ENCODE measurements around the gene KDELR3. TPM values are rescaled to one million over a fixed set of nuclear protein-coding genes. Genes with fewer than 3 reads are reported as not detected.

Gene KDELR3
- total RNA-seq, 1 donor, result 139 TPM

DNA sequence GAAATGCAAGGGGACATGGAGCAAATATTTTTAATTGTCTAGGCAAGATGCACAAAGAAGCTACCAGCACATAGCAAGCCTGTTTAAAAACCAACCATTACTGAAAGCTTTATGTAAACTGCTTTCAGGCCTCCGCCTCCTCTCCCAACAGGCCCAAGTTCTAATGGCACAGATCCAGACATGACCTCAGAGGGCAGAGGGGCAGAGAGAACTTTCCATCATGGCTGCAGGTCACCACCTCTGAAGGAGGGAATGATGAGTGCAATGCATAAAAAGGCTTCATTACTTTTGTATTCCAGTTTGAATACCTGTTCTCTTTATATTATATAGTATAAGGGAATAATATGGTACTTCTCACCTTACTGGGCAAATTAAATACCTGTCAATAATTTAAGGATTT is 23.0 kb downstream of the KDELR3 start:
- TF ChIP-seq, protein P1, sequence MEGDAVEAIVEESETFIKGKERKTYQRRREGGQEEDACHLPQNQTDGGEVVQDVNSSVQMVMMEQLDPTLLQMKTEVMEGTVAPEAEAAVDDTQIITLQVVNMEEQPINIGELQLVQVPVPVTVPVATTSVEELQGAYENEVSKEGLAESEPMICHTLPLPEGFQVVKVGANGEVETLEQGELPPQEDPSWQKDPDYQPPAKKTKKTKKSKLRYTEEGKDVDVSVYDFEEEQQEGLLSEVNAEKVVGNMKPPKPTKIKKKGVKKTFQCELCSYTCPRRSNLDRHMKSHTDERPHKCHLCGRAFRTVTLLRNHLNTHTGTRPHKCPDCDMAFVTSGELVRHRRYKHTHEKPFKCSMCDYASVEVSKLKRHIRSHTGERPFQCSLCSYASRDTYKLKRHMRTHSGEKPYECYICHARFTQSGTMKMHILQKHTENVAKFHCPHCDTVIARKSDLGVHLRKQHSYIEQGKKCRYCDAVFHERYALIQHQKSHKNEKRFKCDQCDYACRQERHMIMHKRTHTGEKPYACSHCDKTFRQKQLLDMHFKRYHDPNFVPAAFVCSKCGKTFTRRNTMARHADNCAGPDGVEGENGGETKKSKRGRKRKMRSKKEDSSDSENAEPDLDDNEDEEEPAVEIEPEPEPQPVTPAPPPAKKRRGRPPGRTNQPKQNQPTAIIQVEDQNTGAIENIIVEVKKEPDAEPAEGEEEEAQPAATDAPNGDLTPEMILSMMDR (IDR thresholded peaks at IDR 0.05; ENCODE audit: insufficient read depth, low read depth, low read length), result no peak
- H3K4me3 ChIP-seq (ENCODE audit: low read depth, low read length), result no peak overlapping the region
- peak; percentile 69 for DNase-seq (ENCODE audit: low read depth)

DNA sequence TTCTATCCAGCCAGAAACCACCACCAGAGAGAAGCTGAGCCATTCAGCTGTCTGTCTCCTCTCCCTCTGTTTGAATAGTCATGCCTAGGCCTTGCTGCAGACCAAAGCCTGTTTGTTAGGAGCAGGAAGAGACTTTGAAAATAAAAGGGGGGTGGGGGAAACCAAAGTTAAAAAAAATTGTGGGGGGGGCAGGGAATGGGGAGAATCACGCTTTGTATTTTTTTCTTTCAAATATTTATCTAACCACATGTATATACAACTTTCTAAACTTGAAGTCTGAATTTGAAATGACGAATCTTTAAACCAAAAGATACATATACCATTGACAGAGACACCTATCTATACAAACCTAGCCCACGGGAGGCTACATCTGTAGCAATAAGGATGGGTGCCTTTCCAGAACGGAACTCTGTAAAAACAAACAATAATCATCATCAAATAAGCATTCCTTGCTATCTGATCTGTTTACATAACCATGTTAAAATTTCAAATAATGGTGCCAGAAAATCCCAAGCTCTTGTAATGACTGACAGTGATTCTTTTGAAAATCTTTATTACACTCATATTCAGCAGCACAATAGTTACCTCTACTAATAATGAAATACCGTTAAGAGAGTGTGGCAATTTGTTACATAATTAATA is 23.9 kb downstream of the KDELR3 start:
- TF ChIP-seq, protein P1 (IDR thresholded peaks at IDR 0.05; ENCODE audit: insufficient read depth, low read depth, low read length), result no peak
- H3K4me3 ChIP-seq (ENCODE audit: low read depth, low read length), result no peak overlapping the region
- DNase-seq (ENCODE audit: low read depth), result no peak

DNA sequence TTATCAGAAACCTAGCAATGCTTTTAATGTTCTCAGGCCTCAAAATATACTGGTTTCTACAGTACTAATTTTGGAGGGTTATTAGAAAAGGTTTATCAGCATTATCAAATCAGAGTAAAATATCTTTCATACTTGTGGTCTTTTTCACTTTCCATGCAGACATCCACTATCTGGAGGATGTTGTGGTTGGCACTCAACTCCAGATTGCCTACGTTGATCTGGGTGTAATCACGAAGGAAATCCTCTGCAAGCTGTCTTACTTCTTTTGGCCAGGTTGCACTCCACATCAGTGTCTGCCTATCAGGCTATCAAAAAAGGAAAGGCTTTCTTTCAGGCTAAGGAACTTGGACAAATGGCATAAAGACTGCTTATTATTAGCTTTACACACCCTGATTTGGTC is 26.6 kb downstream of the KDELR3 start:
- H3K4me3 ChIP-seq (ENCODE audit: low read depth, low read length), result no peak overlapping the region
- TF ChIP-seq, protein P1 (IDR thresholded peaks at IDR 0.05; ENCODE audit: insufficient read depth, low read depth, low read length), result no peak
- no peak for DNase-seq (ENCODE audit: low read depth)

DNA sequence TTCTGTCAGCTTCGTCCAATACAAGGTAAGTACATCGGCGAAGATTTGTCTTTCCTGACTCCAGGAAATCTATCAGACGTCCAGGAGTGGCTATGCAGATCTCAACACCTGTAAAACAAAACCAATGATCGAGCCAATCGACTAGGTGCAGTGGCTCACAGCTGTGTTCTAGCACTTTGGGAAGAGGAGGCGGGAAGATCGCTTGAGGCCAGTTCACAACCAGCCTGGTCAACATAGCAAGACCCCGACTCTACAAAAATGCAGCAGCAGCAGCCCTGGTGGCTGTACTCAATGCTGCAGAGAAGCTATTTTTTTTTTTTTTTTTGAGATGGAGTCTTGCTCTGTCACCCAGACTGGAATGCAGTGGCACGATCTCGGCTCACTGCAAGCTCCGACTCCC is 27.0 kb downstream of the KDELR3 start:
- TF ChIP-seq, protein P1 (IDR thresholded peaks at IDR 0.05; ENCODE audit: insufficient read depth, low read depth, low read length), result peak; percentile 3
- no peak overlapping the region for H3K4me3 ChIP-seq (ENCODE audit: low read depth, low read length)
- no peak for DNase-seq (ENCODE audit: low read depth)

DNA sequence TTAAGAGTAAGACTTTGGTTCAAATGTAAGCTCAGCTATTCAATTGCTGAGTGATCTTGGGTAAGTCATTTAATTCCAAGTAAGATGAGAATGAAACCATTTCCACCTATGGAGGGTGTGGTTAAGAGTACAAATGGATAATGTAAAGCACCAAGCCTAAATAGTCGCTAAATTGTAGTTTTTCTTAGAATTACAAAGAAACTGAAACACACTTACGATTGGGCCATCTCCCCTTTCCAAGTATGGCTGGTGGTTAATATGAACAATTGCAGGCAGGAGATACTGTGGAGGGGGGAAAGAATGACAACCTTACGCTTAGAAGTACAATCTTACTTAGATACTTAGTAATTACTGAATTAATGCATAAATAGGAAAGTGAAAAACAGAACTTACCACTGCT is 30.0 kb downstream of the KDELR3 start:
- TF ChIP-seq, protein P1 (IDR thresholded peaks at IDR 0.05; ENCODE audit: insufficient read depth, low read depth, low read length), result no peak
- no peak overlapping the region for H3K4me3 ChIP-seq (ENCODE audit: low read depth, low read length)
- no peak for DNase-seq (ENCODE audit: low read depth)

DNA sequence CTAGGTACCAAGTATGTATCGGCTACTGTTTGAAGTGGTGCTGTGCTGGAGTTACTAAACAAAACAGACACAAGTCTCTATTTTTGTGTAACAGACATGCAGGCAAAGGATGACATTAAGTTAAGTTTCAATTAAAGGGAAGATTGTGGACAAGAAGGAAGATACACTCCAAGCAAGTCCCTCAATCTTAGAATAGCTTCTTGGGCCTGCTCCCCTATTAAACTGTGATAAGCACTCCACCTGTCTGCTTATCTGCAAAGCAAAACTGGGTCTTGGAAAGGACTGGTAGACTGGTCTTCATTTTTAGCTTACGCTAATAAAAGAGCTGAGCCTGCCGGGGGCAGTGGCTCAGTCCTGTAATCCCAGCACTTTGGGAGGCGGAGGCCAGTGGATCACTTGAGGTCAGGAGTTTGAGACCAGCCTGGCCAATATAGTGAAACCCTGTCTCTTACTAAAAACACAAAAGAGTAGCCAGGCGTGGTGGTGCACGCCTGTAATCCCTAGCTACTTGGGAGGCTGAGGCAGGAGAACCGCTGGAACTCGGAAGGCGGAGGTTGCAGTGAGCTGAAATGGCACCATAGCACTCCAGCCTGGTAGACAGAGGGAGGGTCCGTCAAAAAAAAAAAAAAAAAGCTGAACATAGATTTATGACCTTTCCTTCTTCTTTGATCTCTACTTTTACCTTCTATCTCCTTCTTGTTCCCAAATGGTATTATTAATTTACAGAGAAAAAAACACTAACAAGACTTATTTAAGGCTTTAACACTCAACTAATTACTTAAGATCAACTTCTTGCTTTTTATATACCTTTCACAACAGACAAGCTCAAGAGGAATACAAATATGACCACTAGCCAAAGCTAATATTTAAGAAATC is 34.1 kb downstream of the KDELR3 start:
- H3K4me3 ChIP-seq (ENCODE audit: low read depth, low read length), result peak overlapping the region; percentile 74
- DNase-seq (ENCODE audit: low read depth), result no peak
- TF ChIP-seq, protein P1 (IDR thresholded peaks at IDR 0.05; ENCODE audit: insufficient read depth, low read depth, low read length), result no peak

Data from fibroblast of villous mesenchyme (primary cell).